Natural killer cell (primary cell): Measurements from ENCODE around the gene ALLC. TPM values are rescaled to one million over a fixed set of nuclear protein-coding genes. Genes with fewer than 3 reads are reported as not detected.

Experiments used
- ATAC-seq, 3 donors: fragments of 150-1000 bp in 2 of 3; fragments of 200-7000 bp in 1 of 3; cut with Tn5 transposase; 1 replicate in 1 of 3; 2 replicates in 2 of 3; pipeline ENCODE4 v1.10.0; 2021; ENCODE audit warnings: mild to moderate bottlenecking in 2 of 3, moderate library complexity in 2 of 3
- DNase-seq, 2 donors: peaks; one replicate each; pipeline versions ENCODE4 v3.0.0 to v3.0.0-alpha.2; 2013 to 2021; ENCODE audit warnings: mixed read lengths in 1 of 2
- H3K27ac ChIP-seq: one replicate; pipeline ENCODE4 v1.5.1; 2013; ENCODE audit warnings: mild to moderate bottlenecking, low read length
- H3K27me3 ChIP-seq: one replicate; pipeline ENCODE4 v1.6.1; 2013; ENCODE audit warnings: low read length; ENCODE audit not compliant: control insufficient read depth, insufficient read depth
- H3K36me3 ChIP-seq: one replicate; pipeline ENCODE4 v1.6.1; 2013; ENCODE audit warnings: low read length; ENCODE audit not compliant: control insufficient read depth, insufficient read depth
- H3K4me1 ChIP-seq: one replicate; pipeline ENCODE4 v1.6.1; 2013; ENCODE audit warnings: low read length; ENCODE audit not compliant: control insufficient read depth, insufficient read depth
- H3K4me3 ChIP-seq: one replicate; pipeline ENCODE4 v1.5.1; 2013; ENCODE audit warnings: low read length
- H3K9me3 ChIP-seq: one replicate; pipeline ENCODE4 v1.6.1; 2013; ENCODE audit warnings: low read length; ENCODE audit not compliant: control insufficient read depth, insufficient read depth
- H3K27ac Mint-ChIP-seq, 2 donors: one replicate each; pipeline ENCODE4 v1.8.0; 2022; ENCODE audit warnings: mild to moderate bottlenecking in 2 of 2, mixed read lengths in 2 of 2, moderate library complexity in 1 of 2
- H3K27me3 Mint-ChIP-seq, 2 donors: one replicate each; pipeline ENCODE4 v1.8.0; 2022; ENCODE audit warnings: low read depth in 2 of 2, mixed read lengths in 2 of 2
- H3K36me3 Mint-ChIP-seq: one replicate; pipeline ENCODE4 v1.8.0; 2022; ENCODE audit warnings: mixed read lengths
- H3K4me1 Mint-ChIP-seq, 2 donors: one replicate each; pipeline ENCODE4 v1.8.0; 2022; ENCODE audit warnings: mixed read lengths in 2 of 2
- H3K4me3 Mint-ChIP-seq: one replicate; pipeline ENCODE4 v1.8.0; 2022; ENCODE audit warnings: mild to moderate bottlenecking, moderate library complexity, mixed read lengths
- H3K9me3 Mint-ChIP-seq, 2 donors: one replicate each; pipeline ENCODE4 v1.8.0; 2022; ENCODE audit warnings: mixed read lengths in 2 of 2
- WGBS: methylation state at CpG from one replicate; pipeline ENCODE4 v1.1.7; 2013; ENCODE audit warnings: missing lambda C conversion rate; ENCODE audit not compliant: insufficient coverage; 5-methylcytosine and 5-hydroxymethylcytosine counted together
- intact Hi-C: fragments of 100-400 bp; cut with micrococcal nuclease; formaldehyde crosslinking; loops from one replicate; pipeline ENCODE4 v1.14.2; 2022
- total RNA-seq, 4 donors: library from RNA; stranded (reverse); fragments of 120-200 nt in 1 of 4; gene quantifications; one replicate each; pipeline versions ENCODE4 v1.2.3 to v1.2.4, GENCODE V29; 2013 to 2022
- TF ChIP-seq, protein P1 (sequence below): fragments of 200-600 bp; IDR thresholded peaks from one replicate; pipeline ENCODE4 v1.8.0; 2022; ENCODE audit warnings: antibody characterized with exemption

ALLC gene
- total RNA-seq, 3 donors from 2014 or later (not counting 1 experiment from before 2014, with no cell fraction given), result not detected

- no peak overlapping the region for H3K27ac Mint-ChIP-seq
- H3K4me1 ChIP-seq, result no peaks in the 10 kb centered on the region
- no peak overlapping the region for H3K4me3 Mint-ChIP-seq
- WGBS, result 89% methylated on average over 8 of the region's 8 CpGs
- H3K36me3 Mint-ChIP-seq, result no peaks in the 10 kb centered on the region
- no peaks in the 10 kb centered on the region for H3K4me1 Mint-ChIP-seq
- ATAC-seq (no peak), DNase-seq (no peak)
- H3K27ac ChIP-seq, result no peak overlapping the region
- TF ChIP-seq, protein P1, sequence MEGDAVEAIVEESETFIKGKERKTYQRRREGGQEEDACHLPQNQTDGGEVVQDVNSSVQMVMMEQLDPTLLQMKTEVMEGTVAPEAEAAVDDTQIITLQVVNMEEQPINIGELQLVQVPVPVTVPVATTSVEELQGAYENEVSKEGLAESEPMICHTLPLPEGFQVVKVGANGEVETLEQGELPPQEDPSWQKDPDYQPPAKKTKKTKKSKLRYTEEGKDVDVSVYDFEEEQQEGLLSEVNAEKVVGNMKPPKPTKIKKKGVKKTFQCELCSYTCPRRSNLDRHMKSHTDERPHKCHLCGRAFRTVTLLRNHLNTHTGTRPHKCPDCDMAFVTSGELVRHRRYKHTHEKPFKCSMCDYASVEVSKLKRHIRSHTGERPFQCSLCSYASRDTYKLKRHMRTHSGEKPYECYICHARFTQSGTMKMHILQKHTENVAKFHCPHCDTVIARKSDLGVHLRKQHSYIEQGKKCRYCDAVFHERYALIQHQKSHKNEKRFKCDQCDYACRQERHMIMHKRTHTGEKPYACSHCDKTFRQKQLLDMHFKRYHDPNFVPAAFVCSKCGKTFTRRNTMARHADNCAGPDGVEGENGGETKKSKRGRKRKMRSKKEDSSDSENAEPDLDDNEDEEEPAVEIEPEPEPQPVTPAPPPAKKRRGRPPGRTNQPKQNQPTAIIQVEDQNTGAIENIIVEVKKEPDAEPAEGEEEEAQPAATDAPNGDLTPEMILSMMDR, result no peak
- H3K9me3 ChIP-seq, result no peaks in the 10 kb centered on the region
- intact Hi-C loops, result no loop called here
- no peak overlapping the region for H3K4me3 ChIP-seq
- peaks cover 0 to 3% of the 10 kb centered on the region in 2 donors for H3K27me3 Mint-ChIP-seq
- H3K9me3 Mint-ChIP-seq, result no peaks in the 10 kb centered on the region
- no peaks in the 10 kb centered on the region for H3K36me3 ChIP-seq
- H3K27me3 ChIP-seq, result no peaks in the 10 kb centered on the region
Measured at GRCh38 chr2:3730646-3731045, 72.6 kb downstream of the ALLC start.

DNA sequence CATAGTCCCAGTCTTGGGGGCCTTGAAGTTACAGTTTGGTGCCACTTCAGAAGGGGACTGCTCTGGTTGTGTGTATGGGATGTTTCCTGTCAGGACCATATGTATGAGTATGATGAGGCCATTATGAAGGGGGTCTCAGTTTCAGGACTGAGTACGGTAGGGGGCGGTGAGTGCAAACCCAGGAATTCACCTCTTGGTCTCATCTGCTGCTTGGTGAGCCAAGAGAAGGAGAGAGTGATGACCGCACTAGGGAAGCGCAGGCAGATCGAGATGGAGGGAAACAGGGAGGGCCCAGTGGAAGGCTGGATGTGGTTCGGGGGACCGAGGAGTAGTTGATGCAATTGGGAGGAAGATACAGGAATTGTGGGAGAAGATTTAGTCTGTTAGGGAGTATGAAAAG lies 73.8 kb downstream of the ALLC start:
- H3K4me3 Mint-ChIP-seq, result no peak overlapping the region
- H3K36me3 ChIP-seq, result no peaks in the 10 kb centered on the region
- intact Hi-C loops, result no loop called here

GRCh38 chr2:3736112-3736511 lies 78.1 kb downstream of the ALLC start:
- TF ChIP-seq, protein P1, result no peak
- ATAC-seq, result no peak
- peaks cover 7 to 9% of the 10 kb centered on the region in 2 donors for H3K27me3 Mint-ChIP-seq
- no peaks in the 10 kb centered on the region for H3K4me1 Mint-ChIP-seq
- H3K4me1 ChIP-seq, result no peaks in the 10 kb centered on the region
- H3K9me3 Mint-ChIP-seq, result no peaks in the 10 kb centered on the region
- H3K36me3 ChIP-seq, result no peaks in the 10 kb centered on the region
- no peaks in the 10 kb centered on the region for H3K9me3 ChIP-seq
- intact Hi-C loops, result no loop called here
- H3K4me3 ChIP-seq, result no peak overlapping the region
- H3K27me3 ChIP-seq, result no peaks in the 10 kb centered on the region
- H3K4me3 Mint-ChIP-seq, result no peak overlapping the region
- DNase-seq, result no peak
- H3K36me3 Mint-ChIP-seq, result no peaks in the 10 kb centered on the region
- WGBS, result 81% methylated on average over 7 of the region's 7 CpGs
- H3K27ac Mint-ChIP-seq, result no peak overlapping the region
- no peak overlapping the region for H3K27ac ChIP-seq

More for the DNA sequence above, 73.8 kb downstream of the ALLC start:
- Histone ChIP-seq H3K27ac (no peak overlapping the region), H3K27me3 (no peaks in the 10 kb centered on the region), H3K4me3 (no peak overlapping the region), H3K9me3 (no peaks in the 10 kb centered on the region), H3K4me1 (no peaks in the 10 kb centered on the region)
- Mint-ChIP-seq H3K4me1 (no peaks in the 10 kb centered on the region), H3K36me3 (no peaks in the 10 kb centered on the region), H3K27ac (no peak overlapping the region), H3K27me3 (peaks cover 0 to 9% of the 10 kb centered on the region in 2 donors), H3K9me3 (no peaks in the 10 kb centered on the region)
- no peak for ATAC-seq
- TF ChIP-seq, protein P1, result no peak
- 93% methylated on average over 7 of the region's 7 CpGs for WGBS
- no peak for DNase-seq

GRCh38 chr2:3737128-3737527 lies 79.1 kb downstream of the ALLC start:
- H3K36me3 ChIP-seq, result no peaks in the 10 kb centered on the region
- H3K4me3 ChIP-seq, result no peak overlapping the region
- Mint-ChIP-seq H3K9me3 (no peaks in the 10 kb centered on the region), H3K4me3 (no peak overlapping the region), H3K27ac (no peak overlapping the region), H3K27me3 (peaks cover 7 to 9% of the 10 kb centered on the region in 2 donors), H3K36me3 (no peaks in the 10 kb centered on the region), H3K4me1 (no peaks in the 10 kb centered on the region)
- no peak for ATAC-seq
- intact Hi-C loops, result no loop called here
- H3K27me3 ChIP-seq, result no peaks in the 10 kb centered on the region
- TF ChIP-seq, protein P1, result no peak
- no peaks in the 10 kb centered on the region for H3K9me3 ChIP-seq
- H3K4me1 ChIP-seq, result no peaks in the 10 kb centered on the region
- no peak for DNase-seq
- no peak overlapping the region for H3K27ac ChIP-seq
- WGBS, result 76% methylated on average over 8 of the region's 9 CpGs
